Measurements from ENCODE around the gene OR8B8.

OR8B8 gene

DNA sequence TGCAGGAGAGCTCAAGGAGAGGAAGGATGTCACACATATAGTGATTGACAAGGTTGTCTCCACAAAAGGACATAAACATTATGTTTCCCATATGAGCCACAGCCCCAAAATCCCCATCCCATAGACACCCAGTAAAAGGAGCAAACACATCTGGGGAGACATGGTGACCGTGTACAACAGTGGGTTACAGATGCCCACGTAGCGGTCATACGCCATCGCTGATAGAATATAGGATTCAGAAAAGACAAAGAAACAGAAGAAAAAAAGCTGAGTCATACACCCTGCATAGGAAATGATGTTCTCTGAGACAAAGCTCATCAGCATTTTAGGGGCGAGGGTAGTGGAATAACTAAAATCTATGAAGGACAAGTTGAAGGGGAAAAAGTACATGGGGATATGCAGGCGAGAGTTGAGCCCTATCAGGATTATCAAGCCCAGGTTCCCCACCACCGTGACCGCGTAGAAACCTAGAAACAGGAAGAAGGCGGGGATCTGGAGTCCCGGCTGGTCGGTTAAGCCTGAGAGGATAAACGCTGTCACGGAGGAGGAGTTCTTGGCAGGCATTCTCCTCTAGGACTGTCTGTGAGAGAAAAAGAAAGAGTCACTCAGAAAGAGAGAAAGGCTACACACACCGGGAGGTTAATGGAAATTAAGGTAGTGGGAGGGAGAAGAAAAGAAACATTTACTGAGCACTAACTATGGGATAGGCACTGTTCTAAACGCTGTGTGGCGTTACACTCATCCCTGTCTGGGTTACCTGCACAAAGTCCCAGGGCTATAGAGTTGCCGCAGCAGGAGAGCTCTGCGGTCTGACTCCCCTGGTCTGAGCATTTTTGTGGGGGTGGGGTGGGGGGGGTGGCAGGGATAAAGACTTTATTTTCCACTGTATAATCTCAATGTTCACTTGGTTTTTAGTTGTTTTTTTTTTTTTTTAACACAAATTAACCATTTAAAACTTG lies 36.1 kb upstream of the OR8B8 start:
- no peak for TF ChIP-seq FOXM1 (IDR thresholded peaks at IDR 0.05; ENCODE audit: borderline replicate concordance, low read depth)
- no peak for TF ChIP-seq NFIC (IDR thresholded peaks at IDR 0.05)
- no peak for TF ChIP-seq YY1 (IDR thresholded peaks at IDR 0.05; ENCODE audit: low read depth)
- TF ChIP-seq EGR1 (IDR thresholded peaks at IDR 0.05) = no peak
- TF ChIP-seq TCF12 (IDR thresholded peaks at IDR 0.05; ENCODE audit: low read depth) = no peak
- TF ChIP-seq USF1 (IDR thresholded peaks at IDR 0.05) = no peak
- no peak for TF ChIP-seq CREB1 (IDR thresholded peaks at IDR 0.05; ENCODE audit: low read depth)
- no peak for TF ChIP-seq ZBTB7A (IDR thresholded peaks at IDR 0.05; ENCODE audit: low read depth)
- no peak for TF ChIP-seq TAF1 (IDR thresholded peaks at IDR 0.05; ENCODE audit: low read depth)
- TF ChIP-seq, protein P1, sequence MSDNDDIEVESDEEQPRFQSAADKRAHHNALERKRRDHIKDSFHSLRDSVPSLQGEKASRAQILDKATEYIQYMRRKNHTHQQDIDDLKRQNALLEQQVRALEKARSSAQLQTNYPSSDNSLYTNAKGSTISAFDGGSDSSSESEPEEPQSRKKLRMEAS (IDR thresholded peaks at IDR 0.05) = no peak
- no peak for TF ChIP-seq CEBPB (IDR thresholded peaks at IDR 0.05)
- TF ChIP-seq TEAD4 (IDR thresholded peaks at IDR 0.05) = no peak
- TF ChIP-seq, protein P2, sequence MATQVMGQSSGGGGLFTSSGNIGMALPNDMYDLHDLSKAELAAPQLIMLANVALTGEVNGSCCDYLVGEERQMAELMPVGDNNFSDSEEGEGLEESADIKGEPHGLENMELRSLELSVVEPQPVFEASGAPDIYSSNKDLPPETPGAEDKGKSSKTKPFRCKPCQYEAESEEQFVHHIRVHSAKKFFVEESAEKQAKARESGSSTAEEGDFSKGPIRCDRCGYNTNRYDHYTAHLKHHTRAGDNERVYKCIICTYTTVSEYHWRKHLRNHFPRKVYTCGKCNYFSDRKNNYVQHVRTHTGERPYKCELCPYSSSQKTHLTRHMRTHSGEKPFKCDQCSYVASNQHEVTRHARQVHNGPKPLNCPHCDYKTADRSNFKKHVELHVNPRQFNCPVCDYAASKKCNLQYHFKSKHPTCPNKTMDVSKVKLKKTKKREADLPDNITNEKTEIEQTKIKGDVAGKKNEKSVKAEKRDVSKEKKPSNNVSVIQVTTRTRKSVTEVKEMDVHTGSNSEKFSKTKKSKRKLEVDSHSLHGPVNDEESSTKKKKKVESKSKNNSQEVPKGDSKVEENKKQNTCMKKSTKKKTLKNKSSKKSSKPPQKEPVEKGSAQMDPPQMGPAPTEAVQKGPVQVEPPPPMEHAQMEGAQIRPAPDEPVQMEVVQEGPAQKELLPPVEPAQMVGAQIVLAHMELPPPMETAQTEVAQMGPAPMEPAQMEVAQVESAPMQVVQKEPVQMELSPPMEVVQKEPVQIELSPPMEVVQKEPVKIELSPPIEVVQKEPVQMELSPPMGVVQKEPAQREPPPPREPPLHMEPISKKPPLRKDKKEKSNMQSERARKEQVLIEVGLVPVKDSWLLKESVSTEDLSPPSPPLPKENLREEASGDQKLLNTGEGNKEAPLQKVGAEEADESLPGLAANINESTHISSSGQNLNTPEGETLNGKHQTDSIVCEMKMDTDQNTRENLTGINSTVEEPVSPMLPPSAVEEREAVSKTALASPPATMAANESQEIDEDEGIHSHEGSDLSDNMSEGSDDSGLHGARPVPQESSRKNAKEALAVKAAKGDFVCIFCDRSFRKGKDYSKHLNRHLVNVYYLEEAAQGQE (IDR thresholded peaks at IDR 0.05; ENCODE audit: low read depth) = no peak
- no peak for TF ChIP-seq RAD21 (IDR thresholded peaks at IDR 0.05; ENCODE audit: low read depth)
- TF ChIP-seq EP300 (IDR thresholded peaks at IDR 0.05; ENCODE audit: borderline replicate concordance) = no peak

DNA sequence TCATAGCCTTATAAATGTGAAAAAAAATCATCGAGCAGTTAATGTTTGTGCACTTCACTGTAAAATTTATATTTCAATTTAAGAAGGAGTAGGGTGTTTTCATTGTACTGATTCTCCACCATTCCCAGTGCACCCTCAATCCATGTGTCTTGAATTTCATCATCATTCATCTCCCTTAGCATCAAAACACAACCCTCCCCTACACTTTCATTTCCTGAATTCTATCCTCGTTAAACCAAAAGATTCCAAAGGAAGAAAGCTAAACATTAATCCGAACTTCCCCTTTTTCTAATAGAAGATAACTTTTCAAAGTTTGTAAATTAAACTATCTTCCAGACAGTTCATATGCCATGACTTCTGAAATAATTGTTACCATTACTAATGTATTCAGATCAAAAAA lies 34.1 kb upstream of the OR8B8 start:
- no peak for TF ChIP-seq NFIC (IDR thresholded peaks at IDR 0.05)
- no peak for TF ChIP-seq EP300 (IDR thresholded peaks at IDR 0.05; ENCODE audit: borderline replicate concordance)

DNA sequence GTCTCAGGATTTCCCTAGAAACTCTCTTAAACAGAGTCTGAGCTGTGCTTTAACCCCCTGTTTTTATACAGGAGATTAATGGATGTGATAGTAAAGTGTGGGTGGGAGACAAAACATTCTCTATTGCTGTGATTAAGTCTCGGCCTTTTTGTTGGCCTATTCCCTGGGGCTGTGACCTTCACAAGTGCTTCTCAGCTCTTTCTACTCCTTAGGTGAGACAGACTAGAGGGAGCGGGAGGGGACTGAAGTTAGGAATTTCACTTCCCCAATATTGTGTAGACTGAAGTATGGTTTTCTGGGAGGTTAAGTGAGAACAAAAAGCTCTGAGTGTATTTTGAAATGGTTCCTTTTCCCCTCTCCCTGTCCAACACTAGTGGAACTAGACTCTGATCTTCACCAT lies 29.8 kb upstream of the OR8B8 start:
- TF ChIP-seq TAF1 (IDR thresholded peaks at IDR 0.05; ENCODE audit: low read depth) (no peak), TEAD4 (IDR thresholded peaks at IDR 0.05) (no peak), RAD21 (IDR thresholded peaks at IDR 0.05; ENCODE audit: low read depth) (no peak), EGR1 (IDR thresholded peaks at IDR 0.05) (no peak), YY1 (IDR thresholded peaks at IDR 0.05; ENCODE audit: low read depth) (no peak), CREB1 (IDR thresholded peaks at IDR 0.05; ENCODE audit: low read depth) (no peak), EP300 (IDR thresholded peaks at IDR 0.05; ENCODE audit: borderline replicate concordance) (no peak), TCF12 (IDR thresholded peaks at IDR 0.05; ENCODE audit: low read depth) (no peak), FOXM1 (IDR thresholded peaks at IDR 0.05; ENCODE audit: borderline replicate concordance, low read depth) (no peak), CEBPB (IDR thresholded peaks at IDR 0.05) (no peak)
- TF ChIP-seq, protein P1 (IDR thresholded peaks at IDR 0.05) = no peak
- TF ChIP-seq, protein P2 (IDR thresholded peaks at IDR 0.05; ENCODE audit: low read depth) = no peak

- TF ChIP-seq FOXM1 (IDR thresholded peaks at IDR 0.05; ENCODE audit: borderline replicate concordance, low read depth) = no peak
- TF ChIP-seq, protein P1 (IDR thresholded peaks at IDR 0.05) = no peak
- TF ChIP-seq CEBPB (IDR thresholded peaks at IDR 0.05) = no peak
- no peak for TF ChIP-seq NFIC (IDR thresholded peaks at IDR 0.05)
- TF ChIP-seq CREB1 (IDR thresholded peaks at IDR 0.05; ENCODE audit: low read depth) = no peak
- no peak for TF ChIP-seq YY1 (IDR thresholded peaks at IDR 0.05; ENCODE audit: low read depth)
- no peak for TF ChIP-seq TEAD4 (IDR thresholded peaks at IDR 0.05)
- no peak for TF ChIP-seq ZBTB7A (IDR thresholded peaks at IDR 0.05; ENCODE audit: low read depth)
- TF ChIP-seq TCF12 (IDR thresholded peaks at IDR 0.05; ENCODE audit: low read depth) = no peak
- TF ChIP-seq USF1 (IDR thresholded peaks at IDR 0.05) = no peak
- no peak for TF ChIP-seq EP300 (IDR thresholded peaks at IDR 0.05; ENCODE audit: borderline replicate concordance)
- no peak for TF ChIP-seq RAD21 (IDR thresholded peaks at IDR 0.05; ENCODE audit: low read depth)
- TF ChIP-seq, protein P2 (IDR thresholded peaks at IDR 0.05; ENCODE audit: low read depth) = no peak
- TF ChIP-seq EGR1 (IDR thresholded peaks at IDR 0.05) = no peak
Observed at GRCh38 chr11:124474779-124475178, 29.3 kb upstream of the OR8B8 start.

Data from Ishikawa (cell line).